Neural cell (in vitro differentiated cells): Measurements from ENCODE around the gene KLHL3. TPM values are rescaled to one million over a fixed set of nuclear protein-coding genes. Genes with fewer than 3 reads are reported as not detected.

Experiments used
- H2AFZ ChIP-seq: fragments of 200-600, 300-800 bp; sonication (generic), shearing (Covaris generic); 2 replicates; pipeline ENCODE4 v1.6.0; 2014; ENCODE audit warnings: low read depth, mild to moderate bottlenecking, antibody characterized with exemption, low read length, moderate library complexity
- H3F3A ChIP-seq: fragments of 200-600 bp; shearing (Covaris generic); 2 replicates; pipeline ENCODE4 v1.6.1; 2016; ENCODE audit warnings: mild to moderate bottlenecking, moderate library complexity, mixed read lengths, antibody characterized with exemption, low read length; ENCODE audit not compliant: insufficient read depth, poor library complexity, severe bottlenecking
- H3K27ac ChIP-seq: fragments of 200-600, 300-800 bp; sonication (generic), shearing (Covaris generic); 2 replicates; pipeline ENCODE4 v1.5.1; 2014; ENCODE audit warnings: mild to moderate bottlenecking, low read length, moderate library complexity
- H3K27me3 ChIP-seq: fragments of 300-800, 200-600 bp; sonication (generic), shearing (Covaris generic); 2 replicates; pipeline ENCODE4 v1.6.0; 2014; ENCODE audit warnings: mild to moderate bottlenecking, low read depth, low read length, moderate library complexity; ENCODE audit not compliant: insufficient read depth
- H3K36me3 ChIP-seq: fragments of 300-800, 200-600 bp; sonication (generic), shearing (Covaris generic); 2 replicates; pipeline ENCODE4 v1.5.1; 2014; ENCODE audit warnings: mild to moderate bottlenecking, antibody characterized with exemption, low read length, moderate library complexity; ENCODE audit not compliant: insufficient read depth
- H3K4me2 ChIP-seq: fragments of 300-800, 200-600 bp; sonication (generic), shearing (Covaris generic); 2 replicates; pipeline ENCODE4 v1.6.0; 2014; ENCODE audit warnings: mild to moderate bottlenecking, low read length
- H3K4me3 ChIP-seq: fragments of 300-800, 200-600 bp; sonication (generic), shearing (Covaris generic); 2 replicates; pipeline ENCODE4 v1.5.1; 2014; ENCODE audit warnings: mild to moderate bottlenecking, low read length, moderate library complexity
- H3K79me2 ChIP-seq: fragments of 200-600 bp; shearing (Covaris generic); replicated peaks from 2 replicates; pipeline ENCODE4 v1.6.0; 2014; ENCODE audit warnings: mild to moderate bottlenecking, low read length, moderate library complexity; ENCODE audit not compliant: insufficient read depth
- H3K9ac ChIP-seq: fragments of 300-800, 200-600 bp; sonication (generic), shearing (Covaris generic); 2 replicates; pipeline ENCODE4 v1.6.1; 2016; ENCODE audit warnings: mild to moderate bottlenecking, low read length, mixed read lengths
- H3K9me2 ChIP-seq: fragments of 200-600 bp; shearing (Covaris generic); 2 replicates; pipeline ENCODE4 v1.6.1; 2016; ENCODE audit warnings: mild to moderate bottlenecking, low read length, mixed read lengths; ENCODE audit not compliant: insufficient read depth
- H3K9me3 ChIP-seq: fragments of 200-600, 300-800 bp; sonication (generic), shearing (Covaris generic); 2 replicates; pipeline ENCODE4 v1.6.1; 2016; ENCODE audit warnings: mild to moderate bottlenecking, mixed run types, low read length, moderate library complexity, mixed read lengths
- H4K20me1 ChIP-seq: fragments of 200-600 bp; shearing (Covaris generic); 2 replicates; pipeline ENCODE4 v1.6.1; 2016; ENCODE audit warnings: mild to moderate bottlenecking, mixed run types; ENCODE audit not compliant: insufficient read depth
- EP300 ChIP-seq: fragments of 450-650 bp; conservative IDR thresholded peaks from 2 replicates; pipeline ENCODE4 v1.6.1; 2014; ENCODE audit warnings: antibody characterized with exemption, mild to moderate bottlenecking, moderate library complexity; ENCODE audit not compliant: poor library complexity, severe bottlenecking
- EZH2 ChIP-seq: fragments of 200-600, 300-800 bp; shearing (Covaris generic), sonication (generic); IDR thresholded peaks from 2 replicates; pipeline ENCODE4 v1.6.1; 2014; ENCODE audit warnings: antibody characterized with exemption, low read length, borderline replicate concordance, mild to moderate bottlenecking; ENCODE audit not compliant: insufficient read depth, poor library complexity, severe bottlenecking
- MXI1 ChIP-seq: fragments of 450-650 bp; conservative IDR thresholded peaks from 2 replicates; pipeline ENCODE4 v1.6.1; 2014; ENCODE audit warnings: antibody characterized with exemption, mild to moderate bottlenecking; ENCODE audit not compliant: poor library complexity, severe bottlenecking
- POLR2AphosphoS5 ChIP-seq: IDR thresholded peaks from 2 replicates; pipeline ENCODE4 v1.6.1; 2012
- RAD21 ChIP-seq: fragments of 450-650 bp; conservative IDR thresholded peaks from 2 replicates; pipeline ENCODE4 v1.6.1; 2014; ENCODE audit warnings: antibody characterized with exemption, mild to moderate bottlenecking, moderate library complexity
- SMC3 ChIP-seq: fragments of 450-650 bp; conservative IDR thresholded peaks from 2 replicates; pipeline ENCODE4 v1.6.1; 2014; ENCODE audit warnings: antibody characterized with exemption, mild to moderate bottlenecking, moderate library complexity; ENCODE audit not compliant: poor library complexity
- TAF1 ChIP-seq: IDR thresholded peaks from 2 replicates; pipeline ENCODE4 v1.6.1; 2012; ENCODE audit warnings: low read depth
- polyA plus RNA-seq: library from polyadenylated mRNA; depleted of rRNA; stranded (reverse); fragments of >200 nt; gene quantifications from 2 replicates; pipeline ENCODE4 v1.2.3, GENCODE V29; 2014
- TF ChIP-seq, protein P1 (sequence below): IDR thresholded peaks from 2 replicates; pipeline ENCODE4 v1.6.1; 2012; ENCODE audit warnings: borderline replicate concordance
- TF ChIP-seq, protein P2 (sequence below): fragments of 450-650 bp; IDR thresholded peaks from 2 replicates; pipeline ENCODE4 v1.5.1; 2014; ENCODE audit warnings: antibody characterized with exemption, mild to moderate bottlenecking, moderate library complexity; ENCODE audit not compliant: poor library complexity, severe bottlenecking

KLHL3 gene
- polyA plus RNA-seq, 1 donor from 2014 or later, result 12.9 TPM

DNA sequence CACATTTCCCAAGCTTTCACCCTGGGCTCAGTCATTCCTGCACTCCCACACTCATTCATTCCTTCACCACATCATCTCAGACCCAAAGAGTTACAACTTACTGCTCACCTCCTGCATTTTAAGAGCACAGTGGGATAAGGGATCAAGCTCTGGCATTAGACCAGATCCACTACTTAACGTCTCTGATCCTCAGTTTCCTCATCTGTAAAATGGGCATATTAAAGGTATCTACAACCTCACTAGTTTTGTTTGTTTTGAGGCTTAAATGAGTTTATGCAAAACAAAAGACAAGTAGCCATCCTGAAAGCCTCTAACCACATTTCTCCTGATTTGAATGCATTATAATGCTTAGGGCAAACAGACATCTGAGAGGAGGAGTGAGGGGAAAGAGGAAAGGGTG, 77.6 kb downstream of the KLHL3 start (continued):
- TF ChIP-seq, protein P1, sequence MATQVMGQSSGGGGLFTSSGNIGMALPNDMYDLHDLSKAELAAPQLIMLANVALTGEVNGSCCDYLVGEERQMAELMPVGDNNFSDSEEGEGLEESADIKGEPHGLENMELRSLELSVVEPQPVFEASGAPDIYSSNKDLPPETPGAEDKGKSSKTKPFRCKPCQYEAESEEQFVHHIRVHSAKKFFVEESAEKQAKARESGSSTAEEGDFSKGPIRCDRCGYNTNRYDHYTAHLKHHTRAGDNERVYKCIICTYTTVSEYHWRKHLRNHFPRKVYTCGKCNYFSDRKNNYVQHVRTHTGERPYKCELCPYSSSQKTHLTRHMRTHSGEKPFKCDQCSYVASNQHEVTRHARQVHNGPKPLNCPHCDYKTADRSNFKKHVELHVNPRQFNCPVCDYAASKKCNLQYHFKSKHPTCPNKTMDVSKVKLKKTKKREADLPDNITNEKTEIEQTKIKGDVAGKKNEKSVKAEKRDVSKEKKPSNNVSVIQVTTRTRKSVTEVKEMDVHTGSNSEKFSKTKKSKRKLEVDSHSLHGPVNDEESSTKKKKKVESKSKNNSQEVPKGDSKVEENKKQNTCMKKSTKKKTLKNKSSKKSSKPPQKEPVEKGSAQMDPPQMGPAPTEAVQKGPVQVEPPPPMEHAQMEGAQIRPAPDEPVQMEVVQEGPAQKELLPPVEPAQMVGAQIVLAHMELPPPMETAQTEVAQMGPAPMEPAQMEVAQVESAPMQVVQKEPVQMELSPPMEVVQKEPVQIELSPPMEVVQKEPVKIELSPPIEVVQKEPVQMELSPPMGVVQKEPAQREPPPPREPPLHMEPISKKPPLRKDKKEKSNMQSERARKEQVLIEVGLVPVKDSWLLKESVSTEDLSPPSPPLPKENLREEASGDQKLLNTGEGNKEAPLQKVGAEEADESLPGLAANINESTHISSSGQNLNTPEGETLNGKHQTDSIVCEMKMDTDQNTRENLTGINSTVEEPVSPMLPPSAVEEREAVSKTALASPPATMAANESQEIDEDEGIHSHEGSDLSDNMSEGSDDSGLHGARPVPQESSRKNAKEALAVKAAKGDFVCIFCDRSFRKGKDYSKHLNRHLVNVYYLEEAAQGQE, result no peak
- no peak for TF ChIP-seq RAD21
- no peak for TF ChIP-seq EP300

DNA sequence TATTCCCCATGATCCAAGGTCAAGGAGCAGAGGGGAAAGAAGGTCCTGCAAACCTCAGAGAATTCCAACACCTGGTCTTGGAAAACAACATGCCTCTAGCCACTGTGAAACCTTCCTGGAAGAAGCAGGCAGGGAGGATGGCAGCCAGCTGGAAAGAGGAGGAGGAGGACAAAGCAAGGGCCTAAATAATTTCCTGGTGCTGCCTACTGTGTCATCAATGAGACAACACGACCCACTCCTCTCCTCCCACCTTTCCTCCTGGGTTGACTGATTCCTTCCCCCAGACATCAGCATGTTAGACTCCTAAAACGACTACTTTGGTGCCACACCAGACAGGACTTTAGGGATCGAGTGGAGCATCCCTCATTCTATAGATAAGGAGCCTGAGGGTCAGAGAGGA, 78.8 kb downstream of the KLHL3 start:
- H3K27ac ChIP-seq, result no peak overlapping the region
- H3K9me2 ChIP-seq, result no peaks in the 10 kb centered on the region
- H2AFZ ChIP-seq, result no peak overlapping the region
- no peaks in the 10 kb centered on the region for H3F3A ChIP-seq
- H3K4me3 ChIP-seq, result no peak overlapping the region
- H3K4me2 ChIP-seq, result no peak overlapping the region
- H3K9ac ChIP-seq, result no peak overlapping the region
- no peaks in the 10 kb centered on the region for H3K9me3 ChIP-seq
- H3K36me3 ChIP-seq, result no peaks in the 10 kb centered on the region
- no peaks in the 10 kb centered on the region for H3K27me3 ChIP-seq
- no peaks in the 10 kb centered on the region for H3K79me2 ChIP-seq
- TF ChIP-seq RAD21, result no peak
- no peak for TF ChIP-seq MXI1
- no peak for TF ChIP-seq SMC3
- TF ChIP-seq POLR2AphosphoS5, result no peak
- TF ChIP-seq EP300, result no peak
- TF ChIP-seq EZH2, result no peak
- TF ChIP-seq, protein P2, sequence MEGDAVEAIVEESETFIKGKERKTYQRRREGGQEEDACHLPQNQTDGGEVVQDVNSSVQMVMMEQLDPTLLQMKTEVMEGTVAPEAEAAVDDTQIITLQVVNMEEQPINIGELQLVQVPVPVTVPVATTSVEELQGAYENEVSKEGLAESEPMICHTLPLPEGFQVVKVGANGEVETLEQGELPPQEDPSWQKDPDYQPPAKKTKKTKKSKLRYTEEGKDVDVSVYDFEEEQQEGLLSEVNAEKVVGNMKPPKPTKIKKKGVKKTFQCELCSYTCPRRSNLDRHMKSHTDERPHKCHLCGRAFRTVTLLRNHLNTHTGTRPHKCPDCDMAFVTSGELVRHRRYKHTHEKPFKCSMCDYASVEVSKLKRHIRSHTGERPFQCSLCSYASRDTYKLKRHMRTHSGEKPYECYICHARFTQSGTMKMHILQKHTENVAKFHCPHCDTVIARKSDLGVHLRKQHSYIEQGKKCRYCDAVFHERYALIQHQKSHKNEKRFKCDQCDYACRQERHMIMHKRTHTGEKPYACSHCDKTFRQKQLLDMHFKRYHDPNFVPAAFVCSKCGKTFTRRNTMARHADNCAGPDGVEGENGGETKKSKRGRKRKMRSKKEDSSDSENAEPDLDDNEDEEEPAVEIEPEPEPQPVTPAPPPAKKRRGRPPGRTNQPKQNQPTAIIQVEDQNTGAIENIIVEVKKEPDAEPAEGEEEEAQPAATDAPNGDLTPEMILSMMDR, result no peak
- no peak for TF ChIP-seq TAF1
- TF ChIP-seq, protein P1, result no peak
- H4K20me1 ChIP-seq, result no peaks in the 10 kb centered on the region
